ENCODE measurements around the gene AFG1L. TPM values are rescaled to one million over a fixed set of nuclear protein-coding genes. Genes with fewer than 3 reads are reported as not detected.

Gene AFG1L
- total and polyA plus RNA-seq, 4 donors, result 2.7 to 2.8 (median 2.7) TPM

GRCh38 chr6:108463784-108464183 is 168.9 kb downstream of the AFG1L start:
- WGBS, result 67% methylated on average over 4 of the region's 4 CpGs
- no peak overlapping the region for H3K27ac ChIP-seq (ENCODE audit: low read depth in 1 of 2, low read length in 2 of 2)
- H3K36me3 ChIP-seq (ENCODE audit: control insufficient read depth in 4 of 4, insufficient read depth in 3 of 4, low read depth in 1 of 4, low read length in 3 of 4), result no peaks in the 10 kb centered on the region

GRCh38 chr6:108464418-108465097 is 169.7 kb downstream of the AFG1L start:
- TF ChIP-seq RXRA (IDR thresholded peaks at IDR 0.05) (no peak), SP1 (IDR thresholded peaks at IDR 0.05) (no peak), JUND (IDR thresholded peaks at IDR 0.05) (no peak), REST (IDR thresholded peaks at IDR 0.05) (no peak), ZBTB33 (IDR thresholded peaks at IDR 0.05) (no peak), MAX (IDR thresholded peaks at IDR 0.05) (no peak), RAD21 (IDR thresholded peaks at IDR 0.05) (no peak), NR2F2 (IDR thresholded peaks at IDR 0.05) (no peak), TAF1 (conservative IDR thresholded peaks at IDR 0.05) (no peak), CTCF (IDR thresholded peaks at IDR 0.05; ENCODE audit: low read depth, low read length, missing input control) (no peak), ATF3 (IDR thresholded peaks at IDR 0.05) (no peak)
- Histone ChIP-seq H3K27ac (ENCODE audit: low read depth in 1 of 2, low read length in 2 of 2) (no peak overlapping the region), H3K9me3 (ENCODE audit: control insufficient read depth in 4 of 4, low read length in 3 of 4) (no peaks in the 10 kb centered on the region), H3K9ac (ENCODE audit: low read depth in 1 of 2, low read length in 2 of 2) (no peak overlapping the region), H3K4me3 (ENCODE audit: low read depth in 1 of 3, low read length in 3 of 3) (no peak overlapping the region), H3K27me3 (ENCODE audit: control insufficient read depth in 4 of 4, insufficient read depth in 4 of 4, low read length in 3 of 4) (no peaks in the 10 kb centered on the region), H3K36me3 (ENCODE audit: control insufficient read depth in 4 of 4, insufficient read depth in 3 of 4, low read depth in 1 of 4, low read length in 3 of 4) (no peaks in the 10 kb centered on the region), H3K4me1 (ENCODE audit: control insufficient read depth in 4 of 4, insufficient read depth in 4 of 4, low read length in 3 of 4) (peaks cover 0 to 9% (median 0%) of the 10 kb centered on the region in 4 donors)
- 46% methylated on average over 5 of the region's 5 CpGs for WGBS
- no peak for DNase-seq (ENCODE audit: low spot score)

More at GRCh38 chr6:108463784-108464183, 168.9 kb downstream of the AFG1L start:
- no peaks in the 10 kb centered on the region for H3K27me3 ChIP-seq (ENCODE audit: control insufficient read depth in 4 of 4, insufficient read depth in 4 of 4, low read length in 3 of 4)
- no peak for TF ChIP-seq RAD21 (IDR thresholded peaks at IDR 0.05)
- no peak overlapping the region for H3K4me3 ChIP-seq (ENCODE audit: low read depth in 1 of 3, low read length in 3 of 3)
- H3K9me3 ChIP-seq (ENCODE audit: control insufficient read depth in 4 of 4, low read length in 3 of 4), result no peaks in the 10 kb centered on the region
- no peak overlapping the region for H3K9ac ChIP-seq (ENCODE audit: low read depth in 1 of 2, low read length in 2 of 2)
- no peak for DNase-seq (ENCODE audit: low spot score)
- H3K4me1 ChIP-seq (ENCODE audit: control insufficient read depth in 4 of 4, insufficient read depth in 4 of 4, low read length in 3 of 4), result peaks cover 0 to 9% (median 0%) of the 10 kb centered on the region in 4 donors

All from liver (tissue), 9 donors.